Osteoblast (primary cell): ENCODE results near the gene FPGT. TPM values are rescaled to one million over a fixed set of nuclear protein-coding genes. Genes with fewer than 3 reads are reported as not detected.

Source experiments
- DNase-seq: peaks from one replicate; pipeline ENCODE4 v3.0.0; 2011; ENCODE audit warnings: low spot score, mixed read lengths; ENCODE audit not compliant: insufficient read length; ENCODE audit errors: missing footprints
- H2AFZ ChIP-seq: 2 replicates; pipeline ENCODE4 v1.6.0; 2011; ENCODE audit warnings: mild to moderate bottlenecking, low read length
- H3K27ac ChIP-seq: 2 replicates; pipeline ENCODE4 v1.5.1; 2011; ENCODE audit warnings: mild to moderate bottlenecking, low read depth, low read length, moderate library complexity
- H3K27me3 ChIP-seq: 2 replicates; pipeline ENCODE4 v1.6.0; 2012; ENCODE audit warnings: mild to moderate bottlenecking, control low read depth, inconsistent platforms, low read length, moderate library complexity; ENCODE audit not compliant: insufficient read depth
- H3K36me3 ChIP-seq: 2 replicates; pipeline ENCODE4 v1.5.1; 2011; ENCODE audit warnings: mild to moderate bottlenecking, low read length, control low read depth, moderate library complexity; ENCODE audit not compliant: insufficient read depth
- H3K4me1 ChIP-seq: 2 replicates; pipeline ENCODE4 v1.5.1; 2011; ENCODE audit warnings: mild to moderate bottlenecking, low read length, control low read depth, moderate library complexity; ENCODE audit not compliant: insufficient read depth
- H3K4me2 ChIP-seq: 2 replicates; pipeline ENCODE4 v1.6.0; 2011; ENCODE audit warnings: mild to moderate bottlenecking, low read length; ENCODE audit not compliant: insufficient read depth
- H3K4me3 ChIP-seq: fragments of 200-600 bp; sonication (generic); 3 replicates; pipeline ENCODE4 v1.5.1; 2012; ENCODE audit warnings: mild to moderate bottlenecking, low read length, inconsistent platforms; ENCODE audit not compliant: insufficient read depth
- H3K79me2 ChIP-seq: 2 replicates; pipeline ENCODE4 v1.6.0; 2012; ENCODE audit warnings: mild to moderate bottlenecking, low read length, control low read depth, inconsistent platforms; ENCODE audit not compliant: insufficient read depth
- H3K9me3 ChIP-seq: 2 replicates; pipeline ENCODE4 v1.5.1; 2011; ENCODE audit warnings: low read depth, low read length, control low read depth
- H4K20me1 ChIP-seq: 2 replicates; pipeline ENCODE4 v1.6.0; 2012; ENCODE audit warnings: mild to moderate bottlenecking, low read length, control low read depth; ENCODE audit not compliant: insufficient read depth
- CTCF ChIP-seq: IDR thresholded peaks from 2 replicates; pipeline ENCODE4 v1.5.1; 2011; ENCODE audit warnings: mild to moderate bottlenecking, low read depth, low read length, moderate library complexity; ENCODE audit errors: extremely low read depth
- total RNA-seq: library from RNA; depleted of rRNA; stranded (reverse); fragments of >200 nt; gene quantifications from 2 replicates; pipeline ENCODE4 v1.2.3, GENCODE V29; 2012

The FPGT gene
- total RNA-seq, 1 donor = 16.3 TPM

GRCh38 chr1:74223453-74223852, 25.4 kb downstream of the FPGT start:
- Histone ChIP-seq H3K4me3 (no peak overlapping the region), H3K36me3 (no peaks in the 10 kb centered on the region), H2AFZ (no peak overlapping the region), H3K4me2 (no peak overlapping the region), H3K79me2 (no peaks in the 10 kb centered on the region), H3K4me1 (no peaks in the 10 kb centered on the region), H3K27me3 (no peaks in the 10 kb centered on the region), H4K20me1 (no peaks in the 10 kb centered on the region), H3K9me3 (no peaks in the 10 kb centered on the region), H3K27ac (no peak overlapping the region)
- no peak for TF ChIP-seq CTCF
- DNase-seq = no peak

- DNase-seq = no peak
- no peaks in the 10 kb centered on the region for H3K4me1 ChIP-seq
- H3K27me3 ChIP-seq = no peaks in the 10 kb centered on the region
- H4K20me1 ChIP-seq = no peaks in the 10 kb centered on the region
- no peak within 1 kb of the TSS for H3K4me3 ChIP-seq
- H3K79me2 ChIP-seq = no peaks in the 10 kb centered on the region
- H3K27ac ChIP-seq = no peak within 1 kb of the TSS
- no peak for TF ChIP-seq CTCF
- no peaks in the 10 kb centered on the region for H3K36me3 ChIP-seq
- no peaks in the 10 kb centered on the region for H3K9me3 ChIP-seq
- H2AFZ ChIP-seq = no peak within 1 kb of the TSS
- no peak within 1 kb of the TSS for H3K4me2 ChIP-seq
Observed at GRCh38 chr1:74235153-74235552, 37.1 kb downstream of the FPGT start, which contains the start of gene TNNI3K. Gene TNNI3K (plus strand): TSS chr1:74235387. CDS start chr1:74235452, 65 bp downstream.

GRCh38 chr1:74236440-74236839, 38.4 kb downstream of the FPGT start:
- no peaks in the 10 kb centered on the region for H3K9me3 ChIP-seq

GRCh38 chr1:74237035-74237434, 39.0 kb downstream of the FPGT start:
- TF ChIP-seq CTCF = no peak
- Histone ChIP-seq H3K36me3 (no peaks in the 10 kb centered on the region), H3K27me3 (no peaks in the 10 kb centered on the region)

More at GRCh38 chr1:74236440-74236839, 38.4 kb downstream of the FPGT start:
- no peaks in the 10 kb centered on the region for H3K27me3 ChIP-seq
- TF ChIP-seq CTCF = no peak
- H3K4me2 ChIP-seq = no peak overlapping the region
- H3K79me2 ChIP-seq = no peaks in the 10 kb centered on the region
- no peak overlapping the region for H3K4me3 ChIP-seq
- no peaks in the 10 kb centered on the region for H3K36me3 ChIP-seq
- no peak for DNase-seq
- no peak overlapping the region for H3K27ac ChIP-seq
- no peak overlapping the region for H2AFZ ChIP-seq
- no peaks in the 10 kb centered on the region for H4K20me1 ChIP-seq
- no peaks in the 10 kb centered on the region for H3K4me1 ChIP-seq

More at GRCh38 chr1:74237035-74237434, 39.0 kb downstream of the FPGT start:
- Histone ChIP-seq H3K4me2 (no peak overlapping the region), H2AFZ (no peak overlapping the region), H3K4me1 (no peaks in the 10 kb centered on the region), H4K20me1 (no peaks in the 10 kb centered on the region), H3K9me3 (no peaks in the 10 kb centered on the region), H3K4me3 (no peak overlapping the region), H3K27ac (no peak overlapping the region), H3K79me2 (no peaks in the 10 kb centered on the region)
- no peak for DNase-seq
